ENCODE results near the gene OR52E8. TPM values are rescaled to one million over a fixed set of nuclear protein-coding genes. Genes with fewer than 3 reads are reported as not detected.

Gene OR52E8
- not detected for total RNA-seq
- polyA plus RNA-seq, result not detected
- not detected for total RNA-seq

GRCh38 chr11:5857590-5857989 lies at the start of gene OR52E8:
OR52E8 (minus strand) TSS chr11:5857690; CDS start chr11:5857690, 0 bp downstream.
- DNase-seq, result no peak
- no peak for ATAC-seq
- Mint-ChIP-seq H3K4me3 (no peak within 1 kb of the TSS), H3K27me3 (peaks cover 4 to 49% (median 31%) of the 10 kb centered on the region in 5 donors), H3K9me3 (peaks cover 0 to 7% (median 0%) of the 10 kb centered on the region in 11 donors), H3K4me1 (no peaks in the 10 kb centered on the region), H3K27ac (no peak within 1 kb of the TSS), H3K36me3 (no peaks in the 10 kb centered on the region)
- H3K36me3 ChIP-seq (ENCODE audit: control insufficient read depth in 2 of 3, insufficient read depth in 3 of 3, low read length in 3 of 3), result no peaks in the 10 kb centered on the region
- ChIA-PET POLR2A (no interaction called here), CTCF (no interaction called here)
- intact Hi-C loops (cut with micrococcal nuclease), result no loop called here
- H3K9me3 ChIP-seq (ENCODE audit: control insufficient read depth in 2 of 3, low read length in 3 of 3), result no peaks in the 10 kb centered on the region
- H3K4me1 ChIP-seq (ENCODE audit: control insufficient read depth in 2 of 2, insufficient read depth in 2 of 2, low read length in 2 of 2), result no peaks in the 10 kb centered on the region
- H3K27ac ChIP-seq (ENCODE audit: low read depth, low read length), result no peak within 1 kb of the TSS
- H3K27me3 ChIP-seq (ENCODE audit: control insufficient read depth in 2 of 2, insufficient read depth in 2 of 2, low read length in 2 of 2), result peaks cover 0 to 4% of the 10 kb centered on the region in 2 donors
- H3K4me3 ChIP-seq (ENCODE audit: low read length), result no peak within 1 kb of the TSS

GRCh38 chr11:5899534-5899933 lies 42.0 kb upstream of the OR52E8 start:
- Mint-ChIP-seq H3K4me3 (no peak overlapping the region), H3K27ac (no peak overlapping the region), H3K27me3 (peaks cover 0 to 20% (median 2%) of the 10 kb centered on the region in 5 donors), H3K9me3 (no peaks in the 10 kb centered on the region), H3K4me1 (no peaks in the 10 kb centered on the region), H3K36me3 (no peaks in the 10 kb centered on the region)
- DNase-seq, result no peak
- intact Hi-C loops (cut with micrococcal nuclease), result loop anchor here in 1 of 2 donors (10.0 kb wide), 1 partner anchor 425 kb away; no protein-coding TSS in a partner anchor
- H3K4me1 ChIP-seq (ENCODE audit: control insufficient read depth in 2 of 2, insufficient read depth in 2 of 2, low read length in 2 of 2), result no peaks in the 10 kb centered on the region
- ChIA-PET CTCF (no interaction called here), POLR2A (no interaction called here)
- no peaks in the 10 kb centered on the region for H3K36me3 ChIP-seq (ENCODE audit: control insufficient read depth in 2 of 3, insufficient read depth in 3 of 3, low read length in 3 of 3)
- no peak for ATAC-seq
- no peak overlapping the region for H3K27ac ChIP-seq (ENCODE audit: low read depth, low read length)
- no peaks in the 10 kb centered on the region for H3K9me3 ChIP-seq (ENCODE audit: control insufficient read depth in 2 of 3, low read length in 3 of 3)
- H3K4me3 ChIP-seq (ENCODE audit: low read length), result no peak overlapping the region
- H3K27me3 ChIP-seq (ENCODE audit: control insufficient read depth in 2 of 2, insufficient read depth in 2 of 2, low read length in 2 of 2), result no peaks in the 10 kb centered on the region

GRCh38 chr11:5892908-5893307 lies 35.4 kb upstream of the OR52E8 start, which contains the start of gene OR52E5:
OR52E5 (plus strand) TSS chr11:5893208; CDS start chr11:5900777, 7,569 bp downstream.
- Histone ChIP-seq H3K36me3 (ENCODE audit: control insufficient read depth in 2 of 3, insufficient read depth in 3 of 3, low read length in 3 of 3) (no peaks in the 10 kb centered on the region), H3K27ac (ENCODE audit: low read depth, low read length) (no peak within 1 kb of the TSS), H3K9me3 (ENCODE audit: control insufficient read depth in 2 of 3, low read length in 3 of 3) (no peaks in the 10 kb centered on the region), H3K4me1 (ENCODE audit: control insufficient read depth in 2 of 2, insufficient read depth in 2 of 2, low read length in 2 of 2) (no peaks in the 10 kb centered on the region), H3K27me3 (ENCODE audit: control insufficient read depth in 2 of 2, insufficient read depth in 2 of 2, low read length in 2 of 2) (peaks cover 0 to 5% of the 10 kb centered on the region in 2 donors), H3K4me3 (ENCODE audit: low read length) (no peak within 1 kb of the TSS)
- H3K9me3 Mint-ChIP-seq, result no peaks in the 10 kb centered on the region
- intact Hi-C loops (cut with micrococcal nuclease), result loop anchor here (5.0 to 10.0 kb wide), 3 partner anchors 211 to 766 kb away; no protein-coding TSS in a partner anchor
- H3K27ac Mint-ChIP-seq, result no peak within 1 kb of the TSS
- no peak within 1 kb of the TSS for H3K4me3 Mint-ChIP-seq
- H3K4me1 Mint-ChIP-seq, result no peaks in the 10 kb centered on the region
- ChIA-PET POLR2A (no interaction called here), CTCF (interaction anchor here (0.6 kb wide), 1 partner anchor 768 kb away, joined by 4 read pairs; no protein-coding TSS in a partner anchor)
- H3K36me3 Mint-ChIP-seq, result no peaks in the 10 kb centered on the region
- DNase-seq (no peak), ATAC-seq (no peak)
- H3K27me3 Mint-ChIP-seq, result peaks cover 0 to 23% (median 13%) of the 10 kb centered on the region in 5 donors

- Histone ChIP-seq H3K27me3 (ENCODE audit: control insufficient read depth in 2 of 2, insufficient read depth in 2 of 2, low read length in 2 of 2) (peaks cover 5% of the 10 kb centered on the region in 2 donors), H3K27ac (ENCODE audit: low read depth, low read length) (no peak overlapping the region), H3K9me3 (ENCODE audit: control insufficient read depth in 2 of 3, low read length in 3 of 3) (no peaks in the 10 kb centered on the region), H3K4me3 (ENCODE audit: low read length) (no peak overlapping the region), H3K36me3 (ENCODE audit: control insufficient read depth in 2 of 3, insufficient read depth in 3 of 3, low read length in 3 of 3) (no peaks in the 10 kb centered on the region), H3K4me1 (ENCODE audit: control insufficient read depth in 2 of 2, insufficient read depth in 2 of 2, low read length in 2 of 2) (no peaks in the 10 kb centered on the region)
- no peak for ATAC-seq
- peaks cover 7 to 27% (median 20%) of the 10 kb centered on the region in 5 donors for H3K27me3 Mint-ChIP-seq
- no peaks in the 10 kb centered on the region for H3K36me3 Mint-ChIP-seq
- peak in 3 of 9 donors; percentile 0 to 10 (median 1) for DNase-seq
- H3K4me3 Mint-ChIP-seq, result no peak overlapping the region
- POLR2A ChIA-PET, result no interaction called here
- CTCF ChIA-PET, result interaction anchor here (0.6 to 1.2 kb wide), 4 partner anchors 27 to 416 kb away, joined by 3 to 4 read pairs (median 3); partner anchors contain the start of gene TRIM5
- H3K27ac Mint-ChIP-seq, result no peak overlapping the region
- no peaks in the 10 kb centered on the region for H3K9me3 Mint-ChIP-seq
- no peaks in the 10 kb centered on the region for H3K4me1 Mint-ChIP-seq
- intact Hi-C loops (cut with micrococcal nuclease), result loop anchor here (1.0 to 10.0 kb wide), 7 partner anchors 209 to 1705 kb away; partner anchors contain the start of gene OR51D1 (in 1 of the 2)
Measured at GRCh38 chr11:5891216-5891800, 33.8 kb upstream of the OR52E8 start.

GRCh38 chr11:5887661-5888060 lies 30.2 kb upstream of the OR52E8 start:
- intact Hi-C loops (cut with micrococcal nuclease), result no loop called here
- Histone ChIP-seq H3K4me3 (ENCODE audit: low read length) (no peak overlapping the region), H3K4me1 (ENCODE audit: control insufficient read depth in 2 of 2, insufficient read depth in 2 of 2, low read length in 2 of 2) (no peaks in the 10 kb centered on the region), H3K27ac (ENCODE audit: low read depth, low read length) (no peak overlapping the region), H3K27me3 (ENCODE audit: control insufficient read depth in 2 of 2, insufficient read depth in 2 of 2, low read length in 2 of 2) (peaks cover 5% of the 10 kb centered on the region in 2 donors), H3K9me3 (ENCODE audit: control insufficient read depth in 2 of 3, low read length in 3 of 3) (no peaks in the 10 kb centered on the region), H3K36me3 (ENCODE audit: control insufficient read depth in 2 of 3, insufficient read depth in 3 of 3, low read length in 3 of 3) (no peaks in the 10 kb centered on the region)
- no peaks in the 10 kb centered on the region for H3K36me3 Mint-ChIP-seq
- H3K4me3 Mint-ChIP-seq, result no peak overlapping the region
- H3K27me3 Mint-ChIP-seq, result peaks cover 7 to 37% (median 15%) of the 10 kb centered on the region in 5 donors
- DNase-seq, result no peak
- ChIA-PET CTCF (no interaction called here), POLR2A (no interaction called here)
- no peak for ATAC-seq
- H3K27ac Mint-ChIP-seq, result no peak overlapping the region
- H3K4me1 Mint-ChIP-seq, result no peaks in the 10 kb centered on the region
- no peaks in the 10 kb centered on the region for H3K9me3 Mint-ChIP-seq

- no peak for ATAC-seq
- H3K27me3 Mint-ChIP-seq, result peaks cover 10 to 41% (median 15%) of the 10 kb centered on the region in 5 donors
Measured at GRCh38 chr11:5887172-5887571, 29.7 kb upstream of the OR52E8 start.

GRCh38 chr11:5881756-5882155 lies 24.3 kb upstream of the OR52E8 start:
- DNase-seq, result no peak
- intact Hi-C loops (cut with micrococcal nuclease), result no loop called here
- CTCF ChIA-PET, result no interaction called here

More at GRCh38 chr11:5887172-5887571, 29.7 kb upstream of the OR52E8 start:
- Histone ChIP-seq H3K9me3 (ENCODE audit: control insufficient read depth in 2 of 3, low read length in 3 of 3) (no peaks in the 10 kb centered on the region), H3K4me1 (ENCODE audit: control insufficient read depth in 2 of 2, insufficient read depth in 2 of 2, low read length in 2 of 2) (no peaks in the 10 kb centered on the region), H3K27ac (ENCODE audit: low read depth, low read length) (no peak overlapping the region), H3K36me3 (ENCODE audit: control insufficient read depth in 2 of 3, insufficient read depth in 3 of 3, low read length in 3 of 3) (no peaks in the 10 kb centered on the region), H3K4me3 (ENCODE audit: low read length) (no peak overlapping the region), H3K27me3 (ENCODE audit: control insufficient read depth in 2 of 2, insufficient read depth in 2 of 2, low read length in 2 of 2) (peaks cover 5% of the 10 kb centered on the region in 2 donors)
- no peak for DNase-seq
- H3K9me3 Mint-ChIP-seq, result no peaks in the 10 kb centered on the region
- ChIA-PET CTCF (no interaction called here), POLR2A (no interaction called here)
- no peak overlapping the region for H3K27ac Mint-ChIP-seq
- no peaks in the 10 kb centered on the region for H3K4me1 Mint-ChIP-seq
- H3K36me3 Mint-ChIP-seq, result no peaks in the 10 kb centered on the region
- no peak overlapping the region for H3K4me3 Mint-ChIP-seq
- intact Hi-C loops (cut with micrococcal nuclease), result no loop called here

More at GRCh38 chr11:5881756-5882155, 24.3 kb upstream of the OR52E8 start:
- Mint-ChIP-seq H3K9me3 (no peaks in the 10 kb centered on the region), H3K4me3 (no peak overlapping the region), H3K36me3 (no peaks in the 10 kb centered on the region), H3K27me3 (peaks cover 3 to 34% (median 8%) of the 10 kb centered on the region in 5 donors), H3K27ac (no peak overlapping the region), H3K4me1 (no peaks in the 10 kb centered on the region)
- POLR2A ChIA-PET, result no interaction called here
- no peak for ATAC-seq
- Histone ChIP-seq H3K36me3 (ENCODE audit: control insufficient read depth in 2 of 3, insufficient read depth in 3 of 3, low read length in 3 of 3) (no peaks in the 10 kb centered on the region), H3K4me1 (ENCODE audit: control insufficient read depth in 2 of 2, insufficient read depth in 2 of 2, low read length in 2 of 2) (no peaks in the 10 kb centered on the region), H3K27ac (ENCODE audit: low read depth, low read length) (no peak overlapping the region), H3K4me3 (ENCODE audit: low read length) (no peak overlapping the region), H3K9me3 (ENCODE audit: control insufficient read depth in 2 of 3, low read length in 3 of 3) (no peaks in the 10 kb centered on the region), H3K27me3 (ENCODE audit: control insufficient read depth in 2 of 2, insufficient read depth in 2 of 2, low read length in 2 of 2) (no peaks in the 10 kb centered on the region)
